ENCODE measurements around the gene METRN.

Gene METRN

GRCh38 chr16:761625-762513 is 47.0 kb downstream of the METRN start:
- DNase-seq = no peak

- DNase-seq = no peak
Observed at GRCh38 chr16:762595-763268, 47.8 kb downstream of the METRN start.

- DNase-seq = no peak
Observed at GRCh38 chr16:763369-764183, 48.7 kb downstream of the METRN start.

- no peak for DNase-seq
Observed at GRCh38 chr16:764184-764750, 49.3 kb downstream of the METRN start.

- DNase-seq = no peak
Observed at GRCh38 chr16:764848-765487, 50.0 kb downstream of the METRN start.

- DNase-seq = no peak
Observed at GRCh38 chr16:765488-765865, 50.6 kb downstream of the METRN start.

GRCh38 chr16:766008-766819 is 51.3 kb downstream of the METRN start:
- no peak for DNase-seq

- no peak for DNase-seq
Observed at GRCh38 chr16:766820-767640, 52.1 kb downstream of the METRN start.

GRCh38 chr16:767743-768235 is 52.9 kb downstream of the METRN start:
- DNase-seq = no peak

- DNase-seq = no peak
Observed at GRCh38 chr16:768428-768827, 53.5 kb downstream of the METRN start.
